Forelimb muscle (tissue), 1 donor: ENCODE measurements around the gene CDYL. TPM values are rescaled to one million over a fixed set of nuclear protein-coding genes. Genes with fewer than 3 reads are reported as not detected.
"Not testable (repeated sequence)": the region's sequence is repeated elsewhere in the genome, so short reads cannot be mapped to it uniquely, and the experiment has no call there.

Experiments used
- DNase-seq: peaks from one replicate; pipeline ENCODE4 v3.0.0-alpha.2; 2013; ENCODE audit warnings: low read depth
- polyA plus RNA-seq: library from polyadenylated mRNA; unstranded; fragments of 120-200 nt; gene quantifications from one replicate; pipeline ENCODE4 v1.2.1, GENCODE V29; 2013; ENCODE audit not compliant: insufficient read length

Gene CDYL
- polyA plus RNA-seq, 1 donor: 16.3 TPM

DNA sequence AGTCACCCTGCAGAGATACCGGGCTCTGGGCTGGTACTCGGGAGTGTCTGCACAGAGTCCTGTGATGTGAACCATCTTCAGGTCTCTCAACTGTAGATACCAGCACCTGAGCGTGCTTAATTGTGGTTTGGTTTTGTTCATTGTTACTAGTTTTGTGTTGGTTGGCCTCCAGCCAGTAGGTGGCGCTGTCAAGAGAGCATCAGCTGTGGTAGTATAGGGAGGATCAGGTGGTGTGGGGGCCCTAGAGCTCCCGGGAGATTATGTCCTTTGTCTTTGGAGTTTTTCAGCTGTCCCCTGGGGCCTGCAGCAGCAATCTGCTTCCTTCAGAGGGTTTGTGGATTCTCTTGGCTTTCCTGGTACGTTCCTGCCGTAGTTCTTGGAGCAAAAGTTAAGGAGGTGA lies 67.9 kb downstream of the CDYL start:
- DNase-seq: no peak

- no peak for DNase-seq
Measured at GRCh38 chr6:4846387-4846786, 70.2 kb downstream of the CDYL start.

GRCh38 chr6:4848382-4849068 lies 72.3 kb downstream of the CDYL start:
- DNase-seq: no peak

- DNase-seq: no peak
Measured at GRCh38 chr6:4849226-4850022, 73.2 kb downstream of the CDYL start.

- no peak for DNase-seq
Measured at GRCh38 chr6:4851035-4851434, 74.8 kb downstream of the CDYL start.

DNA sequence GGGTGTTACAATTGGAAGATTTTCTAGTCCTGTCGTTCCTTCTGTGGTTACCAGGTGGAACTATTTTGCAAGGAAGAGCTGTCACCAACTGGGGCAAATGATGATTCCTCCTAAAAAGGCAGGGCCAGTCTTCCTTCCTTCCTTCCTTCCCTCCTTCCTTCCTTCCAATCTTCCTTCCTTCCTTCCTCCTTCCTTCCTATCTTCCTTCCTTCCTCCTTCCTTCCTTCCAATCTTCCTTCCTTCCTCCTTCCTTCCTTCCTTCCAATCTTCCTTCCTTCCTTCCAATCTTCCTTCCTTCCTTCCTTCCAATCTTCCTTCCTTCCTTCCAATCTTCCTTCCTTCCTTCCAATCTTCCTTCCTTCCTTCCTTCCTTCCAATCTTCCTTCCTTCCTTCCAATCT lies 76.0 kb downstream of the CDYL start:
- not testable (repeated sequence) for DNase-seq

- no peak for DNase-seq
Measured at GRCh38 chr6:4852938-4853337, 76.7 kb downstream of the CDYL start.

DNA sequence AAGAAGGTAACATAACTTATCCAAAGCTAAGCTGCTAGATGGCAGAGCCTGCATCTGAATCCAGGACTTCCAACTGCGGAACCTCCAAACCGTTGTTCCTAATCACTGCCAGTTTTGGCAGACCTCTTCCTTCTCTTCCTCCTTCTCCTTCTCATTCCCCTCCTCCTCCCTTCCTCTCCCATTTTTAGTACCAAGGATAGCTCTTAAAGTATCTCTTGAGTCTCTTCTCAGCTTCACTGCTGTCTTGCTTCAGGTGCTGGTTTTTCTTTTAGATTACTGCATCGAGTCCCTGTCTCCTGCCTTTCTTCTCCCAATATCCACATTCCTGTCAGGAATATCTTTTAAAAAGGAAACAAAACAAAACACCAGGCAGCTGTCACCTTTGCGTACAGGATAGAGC lies 77.1 kb downstream of the CDYL start:
- DNase-seq: no peak

GRCh38 chr6:4853782-4854511 lies 77.7 kb downstream of the CDYL start:
- DNase-seq: no peak

DNA sequence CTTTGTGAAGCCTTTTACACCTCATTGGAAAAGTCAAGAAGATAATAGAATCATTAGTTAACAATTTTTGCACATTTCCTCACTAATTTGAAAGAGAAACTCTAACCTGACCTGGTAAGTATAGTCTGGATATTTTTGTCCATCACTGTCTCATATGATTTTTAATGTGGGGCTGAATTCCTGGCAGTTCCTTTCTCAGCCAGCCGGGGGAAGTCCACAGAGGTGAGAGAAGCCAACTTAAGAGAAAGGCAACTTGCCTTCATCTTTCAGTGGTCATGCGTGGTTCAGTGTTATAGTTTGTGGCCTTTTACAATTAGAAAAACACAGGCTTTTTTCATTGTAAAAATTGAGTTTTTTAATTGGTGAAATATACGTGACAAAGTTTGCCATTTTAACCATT lies 80.6 kb downstream of the CDYL start:
- DNase-seq: no peak

GRCh38 chr6:4858194-4859015 lies 82.2 kb downstream of the CDYL start:
- DNase-seq: no peak

- DNase-seq: no peak
Measured at GRCh38 chr6:4860387-4860786, 84.2 kb downstream of the CDYL start.

DNA sequence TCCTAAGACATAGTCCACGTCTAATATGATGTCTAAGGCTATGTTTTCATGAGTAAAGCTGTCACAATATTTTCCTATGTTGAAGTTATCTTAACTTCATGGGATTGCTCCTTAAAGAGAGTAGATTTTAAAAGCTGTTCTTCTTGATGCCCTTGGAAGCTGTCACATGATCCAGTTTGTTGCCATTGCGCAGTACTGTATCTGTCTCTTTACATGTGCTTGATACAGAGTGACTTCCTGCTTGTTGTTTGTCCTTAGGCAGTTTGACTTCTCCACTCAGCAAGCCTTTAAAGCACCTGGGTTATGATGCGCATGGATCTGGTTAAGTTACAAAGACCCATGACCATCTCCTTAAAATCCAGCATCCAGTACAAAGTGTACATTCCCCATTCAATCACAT lies 85.4 kb downstream of the CDYL start:
- no peak for DNase-seq

- no peak for DNase-seq
Measured at GRCh38 chr6:4864519-4864918, 88.3 kb downstream of the CDYL start.

DNA sequence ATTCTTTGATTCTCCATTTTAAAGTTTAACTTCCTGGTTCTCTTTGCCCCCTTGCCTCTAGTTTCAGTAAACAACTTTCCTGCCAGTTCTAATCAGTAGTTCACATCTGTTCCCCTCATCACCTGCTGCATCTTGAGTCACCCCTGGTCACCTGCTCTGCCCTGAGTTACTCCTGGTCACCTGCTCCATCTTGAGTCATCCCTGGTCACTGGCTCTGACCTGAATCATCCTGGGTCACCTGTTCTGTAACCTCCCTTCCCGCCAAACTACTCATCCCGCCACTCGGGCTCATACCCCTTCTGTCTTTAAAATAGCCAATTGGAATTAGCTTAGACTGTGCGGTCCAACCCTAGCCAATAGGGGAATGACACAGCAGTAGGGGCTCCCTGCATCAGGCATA lies 88.8 kb downstream of the CDYL start:
- not testable (repeated sequence) for DNase-seq

DNA sequence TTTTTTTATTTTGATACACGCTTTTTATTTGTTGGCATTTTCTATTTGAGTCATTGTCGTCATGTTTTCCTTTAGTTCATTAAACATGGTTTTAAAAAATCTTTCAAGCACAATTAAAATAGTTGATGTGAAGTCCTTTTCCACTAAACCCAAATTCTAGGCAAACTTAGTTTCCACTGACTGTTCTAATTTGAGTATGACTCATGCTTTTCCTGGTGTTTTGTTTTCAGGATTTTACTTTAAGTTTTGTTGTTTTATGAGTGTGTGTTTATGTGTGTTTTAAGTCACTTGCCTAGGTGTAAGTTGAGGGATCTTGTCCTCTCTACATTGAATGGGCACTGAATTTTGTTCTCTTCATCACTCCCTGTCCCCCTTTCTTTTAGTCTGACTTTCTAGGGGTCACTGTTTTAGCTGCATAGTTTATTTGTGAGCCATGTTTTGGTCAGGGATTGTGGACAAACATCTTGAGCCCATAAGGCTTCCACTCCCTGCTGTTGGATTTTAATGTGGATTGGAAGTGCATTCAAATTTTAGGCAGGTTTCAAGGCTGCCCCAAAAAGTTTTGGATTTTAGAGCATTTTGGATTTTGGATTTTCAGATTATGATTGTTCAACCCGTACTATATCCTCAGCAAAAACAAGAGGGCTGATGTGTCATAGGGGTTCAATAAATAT lies 94.8 kb downstream of the CDYL start:
- no peak for DNase-seq

DNA sequence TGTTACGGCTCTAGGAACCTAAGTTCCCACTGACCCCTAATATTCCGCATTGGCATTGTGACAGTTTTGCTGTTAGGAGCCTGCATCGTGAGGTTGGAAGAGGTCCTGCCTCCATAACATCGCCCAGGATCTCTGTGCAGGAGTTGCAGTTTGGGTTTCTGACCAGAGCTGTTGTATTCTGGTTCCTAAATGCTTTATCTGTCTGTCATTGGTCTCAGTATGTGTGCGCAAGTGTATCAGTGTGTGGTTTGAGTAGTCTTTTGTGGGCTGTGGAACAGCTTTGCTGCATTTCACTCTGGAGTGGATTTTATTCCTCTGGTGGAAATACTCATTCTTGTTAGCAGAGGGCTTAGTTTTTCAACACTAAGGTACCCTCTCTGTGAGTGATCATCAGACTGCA lies 95.6 kb downstream of the CDYL start:
- no peak for DNase-seq

- no peak for DNase-seq
Measured at GRCh38 chr6:4872841-4873240, 96.6 kb downstream of the CDYL start.

GRCh38 chr6:4873928-4874327 lies 97.7 kb downstream of the CDYL start:
- no peak for DNase-seq

DNA sequence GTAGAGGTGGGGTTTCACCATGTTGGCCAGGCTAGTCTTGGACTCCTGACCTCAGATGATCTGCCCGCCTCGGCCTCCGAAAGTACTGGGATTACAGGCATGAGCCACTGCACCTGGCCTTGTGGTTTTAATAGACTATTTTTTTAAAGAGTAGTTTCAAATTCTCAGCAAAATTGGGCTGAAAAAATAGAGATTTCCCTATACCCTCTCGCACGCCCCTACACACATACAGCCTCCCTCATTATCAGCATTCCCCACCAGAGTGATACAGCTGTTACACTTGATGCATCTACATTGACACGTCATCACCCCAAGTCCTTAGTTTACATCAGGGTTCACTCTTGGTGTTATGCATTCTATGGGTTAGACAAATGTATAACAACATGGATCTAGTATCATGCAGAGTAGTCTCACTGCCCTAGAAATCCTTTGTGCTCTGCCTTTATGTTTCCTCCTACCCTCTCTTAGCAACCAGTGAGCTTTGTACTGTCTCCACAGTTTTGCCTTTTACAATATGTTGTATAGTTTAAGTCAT lies 103.6 kb downstream of the CDYL start:
- no peak for DNase-seq

DNA sequence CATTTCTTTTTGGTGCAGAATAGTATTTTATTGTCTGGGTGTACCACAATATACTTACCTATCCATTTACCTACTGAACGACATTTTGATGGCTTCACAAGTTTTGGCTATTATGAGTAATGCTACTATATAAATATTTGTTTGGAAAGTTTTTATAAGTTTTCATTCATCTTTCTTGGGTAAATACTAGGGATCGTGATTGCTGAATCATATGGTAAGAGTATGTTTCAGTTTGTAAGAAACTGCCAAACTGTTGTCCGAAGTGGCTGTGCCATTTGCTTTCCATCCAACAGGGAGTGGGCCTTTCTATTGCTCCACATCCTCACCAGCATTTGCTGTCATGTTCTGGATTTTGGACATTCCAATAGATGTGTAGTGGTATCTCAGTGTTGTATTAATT lies 104.2 kb downstream of the CDYL start:
- DNase-seq: no peak
